ENCODE measurements around the gene SPTSSA.
A peak's percentile ranks its signal among the peaks of the same experiment; 100 is the strongest.

Gene SPTSSA

DNA sequence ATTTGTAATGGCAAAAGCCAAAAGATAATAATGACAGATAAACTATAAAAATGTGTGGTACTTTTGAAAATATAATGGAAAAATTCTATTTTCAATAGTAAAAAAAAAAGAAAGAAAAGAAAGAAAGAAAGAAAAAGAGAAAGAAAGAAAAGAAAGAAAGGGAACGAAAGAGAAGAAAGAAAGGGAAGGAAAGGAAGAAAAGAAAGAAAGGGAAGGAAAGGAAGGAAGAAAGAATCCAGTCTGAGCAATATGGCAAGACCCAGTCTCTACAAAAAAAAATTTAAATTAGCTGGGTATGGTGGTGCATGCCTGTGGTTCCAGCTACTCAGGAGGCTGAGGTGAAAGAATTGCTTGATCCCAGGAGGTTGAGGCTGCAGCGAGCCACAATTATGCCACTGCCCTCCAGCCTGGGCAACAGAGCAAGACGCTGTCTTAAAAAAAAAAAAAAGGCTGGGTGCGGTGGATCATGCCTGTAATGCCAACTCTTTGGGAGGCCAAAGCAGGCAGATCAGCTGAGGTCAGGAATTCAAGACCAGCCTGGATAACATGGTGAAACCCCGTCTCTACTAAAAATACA lies 39.1 kb upstream of the SPTSSA start:
- ChIA-PET CTCF (interaction anchor here (2.0 kb wide), 1 partner anchor 169 kb away, joined by 5 read pairs; no protein-coding TSS in a partner anchor), POLR2A (no interaction called here)
- DNase-seq (ENCODE audit: extremely low spot score), result no peak
- TF ChIP-seq CTCF (IDR thresholded peaks at IDR 0.05; ENCODE audit: control extremely low read depth, extremely low read depth, low read depth, missing control alignments), result no peak

DNA sequence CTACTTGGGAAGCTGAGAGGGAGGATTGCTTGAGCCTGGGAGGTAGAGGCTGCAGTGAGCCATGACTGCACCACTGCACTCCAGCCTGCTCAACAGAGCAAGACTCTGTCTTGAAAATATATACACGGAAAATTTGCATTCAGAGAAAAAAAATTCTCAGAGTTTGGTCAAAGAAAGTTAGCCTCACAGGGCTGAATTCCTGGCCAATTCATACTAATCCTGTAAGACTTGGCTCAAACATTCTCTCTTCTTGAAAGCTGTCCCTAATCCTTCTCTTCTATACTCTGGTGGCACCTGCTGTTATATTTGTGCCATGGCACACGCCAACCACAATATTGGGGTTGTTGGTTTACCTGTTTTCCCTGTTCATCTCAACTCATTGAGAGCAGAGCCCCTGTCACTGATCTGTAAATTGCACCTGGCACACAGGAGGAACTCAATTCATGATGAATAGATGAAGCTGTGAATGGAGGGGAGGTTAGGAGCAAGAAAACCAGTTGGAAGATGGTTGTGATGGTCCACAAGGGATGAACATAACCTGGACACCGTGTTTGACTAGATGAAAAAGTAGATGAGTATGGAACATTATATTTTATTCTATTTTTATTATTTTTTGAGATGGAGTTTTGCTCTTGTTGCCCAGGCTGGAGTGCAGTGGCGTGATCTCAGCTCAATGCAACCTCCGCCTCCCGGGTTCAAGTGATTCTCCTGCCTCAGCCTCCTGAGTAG lies 36.8 kb upstream of the SPTSSA start:
- CTCF ChIA-PET, result interaction anchor here (0.7 to 2.8 kb wide), 6 partner anchors 11 to 176 kb away, joined by 3 to 16 read pairs (median 4); no protein-coding TSS in a partner anchor
- POLR2A ChIA-PET, result no interaction called here
- peak; percentile 40 for TF ChIP-seq CTCF (IDR thresholded peaks at IDR 0.05; ENCODE audit: control extremely low read depth, extremely low read depth, low read depth, missing control alignments)
- DNase-seq (ENCODE audit: extremely low spot score), result peak; percentile 26

DNA sequence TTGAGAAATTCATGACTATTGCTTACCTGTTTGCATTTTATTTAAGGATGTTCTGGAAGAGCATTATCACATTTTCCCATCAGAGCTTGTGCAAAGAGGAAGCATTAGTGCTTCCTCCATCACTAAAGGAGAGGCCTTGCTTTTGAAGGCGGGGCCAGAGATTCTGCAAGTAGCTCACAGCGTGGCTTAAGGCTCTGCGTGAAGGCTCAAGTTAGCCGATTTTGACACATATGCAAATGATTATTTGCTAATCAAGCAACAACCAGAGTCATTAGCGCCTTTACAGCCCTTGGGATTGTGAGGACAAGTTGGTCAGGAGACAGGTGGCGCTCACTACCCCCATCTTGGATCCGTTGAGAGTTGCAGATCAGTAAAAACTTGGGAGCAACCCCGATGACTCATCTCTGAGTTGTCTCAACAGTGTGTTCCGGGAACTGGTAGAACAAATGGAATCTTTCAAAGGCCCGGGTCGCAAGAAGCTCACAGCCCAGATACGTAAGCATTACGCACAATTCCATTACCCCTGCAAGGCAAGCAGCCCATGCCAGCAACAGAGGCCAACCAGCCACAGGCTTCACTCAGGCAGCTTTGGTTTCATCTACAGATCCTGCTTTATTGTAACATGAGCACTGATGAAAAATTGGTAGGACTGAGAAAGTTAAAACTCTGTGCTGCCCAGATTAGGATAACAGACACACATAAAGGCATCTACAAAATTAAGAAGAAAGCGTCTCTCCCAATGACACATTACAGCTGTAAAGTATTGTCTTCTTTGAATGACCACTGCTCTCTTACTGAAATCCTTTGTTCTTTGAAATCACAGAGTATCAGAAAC lies 34.9 kb upstream of the SPTSSA start:
- no peak for TF ChIP-seq CTCF (IDR thresholded peaks at IDR 0.05; ENCODE audit: control extremely low read depth, extremely low read depth, low read depth, missing control alignments)
- CTCF ChIA-PET, result interaction anchor here (1.2 kb wide), 2 partner anchors 165 to 167 kb away, joined by 3 to 6 read pairs; no protein-coding TSS in a partner anchor
- POLR2A ChIA-PET, result no interaction called here
- no peak for DNase-seq (ENCODE audit: extremely low spot score)

DNA sequence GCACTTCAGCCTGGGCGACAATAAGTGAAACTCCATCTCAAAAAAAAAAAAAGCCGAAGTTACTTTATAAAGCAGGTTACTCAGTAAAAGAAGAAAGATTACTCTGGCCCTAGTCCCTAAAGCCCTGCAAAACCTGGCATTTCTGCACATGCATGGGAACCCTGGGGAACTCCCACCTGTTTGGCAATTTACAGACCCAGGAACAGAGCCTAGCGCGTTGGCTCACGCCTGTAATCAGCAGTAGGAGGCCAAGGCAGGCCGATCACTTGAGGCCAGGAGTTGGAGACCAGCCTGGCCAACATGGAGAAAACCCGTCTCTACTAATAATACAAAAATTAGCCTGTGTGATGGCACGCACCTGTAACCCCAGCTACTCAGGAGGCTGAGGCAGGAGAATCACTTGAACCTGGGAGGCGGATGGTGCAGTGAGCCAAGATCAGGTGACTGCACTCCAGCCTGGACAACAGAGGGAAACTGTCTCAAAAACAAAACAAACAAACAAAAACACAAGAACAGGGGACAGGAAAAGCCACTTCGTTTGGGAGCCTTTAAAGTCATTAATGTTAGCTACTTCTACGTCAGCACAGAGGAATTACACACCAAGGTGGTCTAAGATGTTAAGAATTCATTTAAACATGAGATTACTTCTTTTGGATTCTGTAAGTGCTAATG lies 34.1 kb upstream of the SPTSSA start:
- POLR2A ChIA-PET, result no interaction called here
- TF ChIP-seq CTCF (IDR thresholded peaks at IDR 0.05; ENCODE audit: control extremely low read depth, extremely low read depth, low read depth, missing control alignments), result no peak
- DNase-seq (ENCODE audit: extremely low spot score), result no peak
- CTCF ChIA-PET, result interaction anchor here (1.2 kb wide), 2 partner anchors 165 to 166 kb away, joined by 3 to 6 read pairs; no protein-coding TSS in a partner anchor

- POLR2A ChIA-PET, result no interaction called here
- DNase-seq (ENCODE audit: extremely low spot score), result no peak
Measured at GRCh38 chr14:34489324-34489723, 27.3 kb upstream of the SPTSSA start.

More at GRCh38 chr14:34489324-34489723, 27.3 kb upstream of the SPTSSA start:
- no peak for TF ChIP-seq CTCF (IDR thresholded peaks at IDR 0.05; ENCODE audit: control extremely low read depth, extremely low read depth, low read depth, missing control alignments)
- CTCF ChIA-PET, result no interaction called here

Measured in GM10248 (cell line).